HEK293 (cell line): ENCODE measurements around the gene CBY1.
A peak's percentile ranks its signal among the peaks of the same experiment; 100 is the strongest.

Source experiments
- EGR2 ChIP-seq: fragments of 450-650 bp; formaldehyde crosslinking; IDR thresholded peaks from 2 replicates; pipeline ENCODE4 v1.5.1; 2016; ENCODE audit warnings: low read depth, missing biosample characterization, missing genetic modification characterization
- FEZF1 ChIP-seq: fragments of 450-650 bp; formaldehyde crosslinking; IDR thresholded peaks from 2 replicates; pipeline ENCODE4 v1.5.1; 2016; ENCODE audit warnings: missing biosample characterization, missing genetic modification characterization
- IKZF3 ChIP-seq: fragments of 450-650 bp; IDR thresholded peaks from 2 replicates; pipeline ENCODE4 v1.5.0; 2018; ENCODE audit warnings: missing biosample characterization, mild to moderate bottlenecking, missing genetic modification characterization, moderate library complexity
- KLF1 ChIP-seq: fragments of 450-650 bp; formaldehyde crosslinking; IDR thresholded peaks from 2 replicates; pipeline ENCODE4 v1.5.1; 2016; ENCODE audit warnings: missing biosample characterization, missing genetic modification characterization
- KLF16 ChIP-seq: fragments of 450-650 bp; formaldehyde crosslinking; IDR thresholded peaks from 2 replicates; pipeline ENCODE4 v1.5.1; 2017; ENCODE audit warnings: missing biosample characterization, missing genetic modification characterization
- MEIS1 ChIP-seq: sonication (generic); formaldehyde crosslinking; IDR thresholded peaks from 2 replicates; pipeline ENCODE4 v1.8.1; 2022; ENCODE audit warnings: missing genetic modification reagents, mild to moderate bottlenecking, borderline replicate concordance
- PRDM4 ChIP-seq: fragments of 450-650 bp; formaldehyde crosslinking; IDR thresholded peaks from 2 replicates; pipeline ENCODE4 v1.5.1; 2017; ENCODE audit warnings: missing biosample characterization, missing genetic modification characterization
- RBAK ChIP-seq: fragments of 450-650 bp; formaldehyde crosslinking; IDR thresholded peaks from 2 replicates; pipeline ENCODE4 v1.5.1; 2016; ENCODE audit warnings: missing biosample characterization, missing genetic modification characterization
- SP3 ChIP-seq: fragments of 450-650 bp; formaldehyde crosslinking; IDR thresholded peaks from 2 replicates; pipeline ENCODE4 v1.5.1; 2016; ENCODE audit warnings: missing biosample characterization, missing genetic modification characterization
- ZEB2 ChIP-seq: fragments of 450-650 bp; formaldehyde crosslinking; IDR thresholded peaks from 2 replicates; pipeline ENCODE4 v1.5.1; 2016; ENCODE audit warnings: missing biosample characterization, missing genetic modification characterization
- ZNF140 ChIP-seq: fragments of 450-650 bp; formaldehyde crosslinking; IDR thresholded peaks from 2 replicates; pipeline ENCODE4 v1.5.1; 2016; ENCODE audit warnings: missing biosample characterization, missing genetic modification characterization
- ZNF155 ChIP-seq: fragments of 450-650 bp; formaldehyde crosslinking; IDR thresholded peaks from 2 replicates; pipeline ENCODE4 v1.5.1; 2016; ENCODE audit warnings: missing biosample characterization, missing genetic modification characterization
- ZNF174 ChIP-seq: fragments of 450-650 bp; formaldehyde crosslinking; IDR thresholded peaks from 2 replicates; pipeline ENCODE4 v1.5.0; 2017; ENCODE audit warnings: missing biosample characterization, mild to moderate bottlenecking, missing genetic modification characterization
- ZNF175 ChIP-seq: fragments of 450-650 bp; formaldehyde crosslinking; IDR thresholded peaks from 2 replicates; pipeline ENCODE4 v1.5.1; 2016; ENCODE audit warnings: missing biosample characterization, missing genetic modification characterization
- ZNF223 ChIP-seq: fragments of 450-650 bp; formaldehyde crosslinking; IDR thresholded peaks from 2 replicates; pipeline ENCODE4 v1.5.1; 2016; ENCODE audit warnings: missing biosample characterization, missing genetic modification characterization
- ZNF24 ChIP-seq: fragments of 450-650 bp; formaldehyde crosslinking; IDR thresholded peaks from 2 replicates; pipeline ENCODE4 v1.5.1; 2016; ENCODE audit warnings: missing biosample characterization, missing genetic modification characterization
- ZNF311 ChIP-seq: fragments of 450-650 bp; formaldehyde crosslinking; IDR thresholded peaks from 2 replicates; pipeline ENCODE4 v1.5.1; 2017; ENCODE audit warnings: missing biosample characterization, missing genetic modification characterization, borderline replicate concordance
- ZNF48 ChIP-seq: fragments of 450-650 bp; formaldehyde crosslinking; IDR thresholded peaks from 2 replicates; pipeline ENCODE4 v1.5.1; 2016; ENCODE audit warnings: missing biosample characterization, missing genetic modification characterization
- ZNF513 ChIP-seq: fragments of 450-650 bp; IDR thresholded peaks from 2 replicates; pipeline ENCODE4 v1.5.1; 2018; ENCODE audit warnings: missing biosample characterization, missing genetic modification characterization
- ZNF518A ChIP-seq: fragments of 450-650 bp; formaldehyde crosslinking; conservative IDR thresholded peaks from 2 replicates; pipeline ENCODE4 v1.5.1; 2016; ENCODE audit warnings: low read depth, missing biosample characterization, missing genetic modification characterization
- ZNF549 ChIP-seq: fragments of 450-650 bp; IDR thresholded peaks from 2 replicates; pipeline ENCODE4 v1.5.1; 2018; ENCODE audit warnings: missing biosample characterization, missing genetic modification characterization, mild to moderate bottlenecking, inconsistent platforms, moderate library complexity
- ZNF558 ChIP-seq: fragments of 450-650 bp; formaldehyde crosslinking; IDR thresholded peaks from 2 replicates; pipeline ENCODE4 v1.5.1; 2016; ENCODE audit warnings: missing biosample characterization, missing genetic modification characterization
- ZNF560 ChIP-seq: fragments of 450-650 bp; formaldehyde crosslinking; IDR thresholded peaks from 2 replicates; pipeline ENCODE4 v1.5.1; 2017; ENCODE audit warnings: missing biosample characterization, missing genetic modification characterization, borderline replicate concordance
- ZNF621 ChIP-seq: fragments of 450-650 bp; formaldehyde crosslinking; IDR thresholded peaks from 2 replicates; pipeline ENCODE4 v1.5.1; 2017; ENCODE audit warnings: missing biosample characterization, missing genetic modification characterization
- ZNF623 ChIP-seq: fragments of 450-650 bp; formaldehyde crosslinking; IDR thresholded peaks from 2 replicates; pipeline ENCODE4 v1.5.1; 2016; ENCODE audit warnings: missing biosample characterization, missing genetic modification characterization
- ZNF692 ChIP-seq: fragments of 450-650 bp; formaldehyde crosslinking; IDR thresholded peaks from 2 replicates; pipeline ENCODE4 v1.5.1; 2016; ENCODE audit warnings: missing biosample characterization, missing genetic modification characterization
- ZNF768 ChIP-seq: fragments of 450-650 bp; formaldehyde crosslinking; IDR thresholded peaks from 2 replicates; pipeline ENCODE4 v1.5.1; 2018; ENCODE audit warnings: missing biosample characterization, mild to moderate bottlenecking, missing genetic modification characterization
- ZNF791 ChIP-seq: fragments of 450-650 bp; formaldehyde crosslinking; IDR thresholded peaks from 2 replicates; pipeline ENCODE4 v1.5.1; 2016; ENCODE audit warnings: missing biosample characterization, missing genetic modification characterization
- ZNF792 ChIP-seq: fragments of 450-650 bp; formaldehyde crosslinking; IDR thresholded peaks from 2 replicates; pipeline ENCODE4 v1.5.1; 2016; ENCODE audit warnings: missing biosample characterization, missing genetic modification characterization
- ZNF843 ChIP-seq: fragments of 450-650 bp; formaldehyde crosslinking; IDR thresholded peaks from 2 replicates; pipeline ENCODE4 v1.5.1; 2016; ENCODE audit warnings: missing biosample characterization, missing genetic modification characterization

Gene CBY1

GRCh38 chr22:38706101-38706900 is 49.9 kb downstream of the CBY1 start (continued):
- TF ChIP-seq ZNF174, result no peak
- TF ChIP-seq ZNF768, result no peak
- TF ChIP-seq PRDM4 (tag by site-specific recombination), result no peak
- TF ChIP-seq ZNF692, result 0 out of 2 replicates have a peak, but pooled peaks have one; percentile 59
- TF ChIP-seq KLF1 (tag by site-specific recombination), result no peak
- no peak for TF ChIP-seq FEZF1 (tag by site-specific recombination)
- no peak for TF ChIP-seq ZNF621
- no peak for TF ChIP-seq MEIS1
- no peak for TF ChIP-seq ZNF311 (tag by site-specific recombination)
- TF ChIP-seq ZNF792 (tag by site-specific recombination), result no peak
- no peak for TF ChIP-seq ZNF175 (tag by site-specific recombination)
- TF ChIP-seq ZNF791 (tag by site-specific recombination), result no peak
- no peak for TF ChIP-seq ZNF24 (tag by site-specific recombination)
- no peak for TF ChIP-seq SP3
- no peak for TF ChIP-seq ZNF560 (tag by site-specific recombination)
- TF ChIP-seq ZNF623 (tag by site-specific recombination), result no peak
- no peak for TF ChIP-seq ZNF140 (tag by site-specific recombination)
- TF ChIP-seq ZNF558, result no peak
- TF ChIP-seq KLF16 (tag by site-specific recombination), result peak; percentile 53; the same call in 1 of the 2 replicates
- TF ChIP-seq IKZF3 (tag by site-specific recombination), result no peak
- TF ChIP-seq ZNF518A (tag by site-specific recombination), result no peak
- TF ChIP-seq ZNF513 (tag by site-specific recombination), result no peak; the same call in 1 of the 2 replicates
- TF ChIP-seq ZNF223, result no peak
- TF ChIP-seq ZNF155 (tag by site-specific recombination), result no peak
- peak; percentile 74 for TF ChIP-seq EGR2 (tag by site-specific recombination)
- TF ChIP-seq ZEB2 (tag by site-specific recombination), result peak; percentile 9; the same call in 1 of the 2 replicates
- TF ChIP-seq ZNF48 (tag by site-specific recombination), result no peak
- TF ChIP-seq ZNF843 (tag by site-specific recombination), result no peak
- no peak for TF ChIP-seq ZNF549
- TF ChIP-seq RBAK (tag by site-specific recombination), result no peak
